ENCODE measurements around the gene FAM168A.

Gene FAM168A

GRCh38 chr11:73468590-73469161 is 129.2 kb downstream of the FAM168A start:
- Histone ChIP-seq H4K20me1 (ENCODE audit: insufficient read depth, low read length) (no peaks in the 10 kb centered on the region), H3K9me2 (replicated peaks; ENCODE audit: insufficient read depth, low read length) (no peaks in the 10 kb centered on the region), H3K27ac (ENCODE audit: low read length) (no peak overlapping the region), H3K79me2 (ENCODE audit: low read length) (no peaks in the 10 kb centered on the region), H3K27me3 (replicated peaks; ENCODE audit: insufficient read depth, low read length) (no peaks in the 10 kb centered on the region), H3K4me1 (ENCODE audit: low read length) (peaks cover 8% of the 10 kb centered on the region; the same call in 1 of the 2 replicates), H3K9ac (ENCODE audit: low read length) (no peak overlapping the region), H3K4me3 (ENCODE audit: low read length) (no peak overlapping the region), H2AFZ (ENCODE audit: low read length) (no peak overlapping the region), H3K4me2 (ENCODE audit: low read depth, low read length) (no peak overlapping the region), H3K9me3 (replicated peaks; ENCODE audit: insufficient read depth, low read length) (no peaks in the 10 kb centered on the region), H3K36me3 (replicated peaks; ENCODE audit: insufficient read depth, low read length) (no peaks in the 10 kb centered on the region), H3F3A (ENCODE audit: insufficient read depth, low read length) (no peaks in the 10 kb centered on the region)
- DNase-seq: no peak
- TF ChIP-seq EZH2phosphoT487 (IDR thresholded peaks at IDR 0.05; ENCODE audit: low read length) (no peak), CTCF (IDR thresholded peaks at IDR 0.05; ENCODE audit: low read length) (no peak), EZH2 (optimal IDR thresholded peaks at IDR 0.05; ENCODE audit: low read depth, low read length) (no peak)

DNA sequence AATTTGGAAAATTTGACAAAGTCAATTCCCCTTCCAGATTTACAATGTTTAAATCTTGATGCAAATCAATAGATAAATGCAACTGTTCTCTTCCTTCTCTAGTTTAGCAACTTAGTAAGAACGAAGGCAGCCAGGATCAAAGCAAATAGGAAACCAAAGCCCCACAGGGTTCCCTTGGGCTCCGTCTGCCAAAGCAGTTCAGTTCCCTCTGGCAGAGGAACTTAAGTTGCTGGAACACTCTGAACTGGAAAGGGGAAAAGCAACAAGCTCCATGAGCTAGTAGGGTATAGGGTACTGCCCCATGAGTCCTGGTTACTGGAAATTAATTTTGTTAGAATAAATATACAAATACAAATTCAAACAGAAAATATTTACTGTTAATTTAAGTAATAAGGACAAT is 130.4 kb downstream of the FAM168A start:
- H3K4me1 ChIP-seq (ENCODE audit: low read length): peaks cover 8% of the 10 kb centered on the region; the same call in 1 of the 2 replicates
- no peak overlapping the region for H3K4me2 ChIP-seq (ENCODE audit: low read depth, low read length)
- no peaks in the 10 kb centered on the region for H3K79me2 ChIP-seq (ENCODE audit: low read length)
- H3K27ac ChIP-seq (ENCODE audit: low read length): no peak overlapping the region
- no peak overlapping the region for H3K4me3 ChIP-seq (ENCODE audit: low read length)
- H3K9me2 ChIP-seq (replicated peaks; ENCODE audit: insufficient read depth, low read length): no peaks in the 10 kb centered on the region
- TF ChIP-seq EZH2 (optimal IDR thresholded peaks at IDR 0.05; ENCODE audit: low read depth, low read length): no peak
- TF ChIP-seq EZH2phosphoT487 (IDR thresholded peaks at IDR 0.05; ENCODE audit: low read length): no peak
- no peak for TF ChIP-seq CTCF (IDR thresholded peaks at IDR 0.05; ENCODE audit: low read length)
- no peak overlapping the region for H3K9ac ChIP-seq (ENCODE audit: low read length)
- no peaks in the 10 kb centered on the region for H3K27me3 ChIP-seq (replicated peaks; ENCODE audit: insufficient read depth, low read length)
- H2AFZ ChIP-seq (ENCODE audit: low read length): no peak overlapping the region
- H3K36me3 ChIP-seq (replicated peaks; ENCODE audit: insufficient read depth, low read length): no peaks in the 10 kb centered on the region
- no peaks in the 10 kb centered on the region for H4K20me1 ChIP-seq (ENCODE audit: insufficient read depth, low read length)
- no peak for DNase-seq
- no peaks in the 10 kb centered on the region for H3F3A ChIP-seq (ENCODE audit: insufficient read depth, low read length)
- H3K9me3 ChIP-seq (replicated peaks; ENCODE audit: insufficient read depth, low read length): no peaks in the 10 kb centered on the region

DNA sequence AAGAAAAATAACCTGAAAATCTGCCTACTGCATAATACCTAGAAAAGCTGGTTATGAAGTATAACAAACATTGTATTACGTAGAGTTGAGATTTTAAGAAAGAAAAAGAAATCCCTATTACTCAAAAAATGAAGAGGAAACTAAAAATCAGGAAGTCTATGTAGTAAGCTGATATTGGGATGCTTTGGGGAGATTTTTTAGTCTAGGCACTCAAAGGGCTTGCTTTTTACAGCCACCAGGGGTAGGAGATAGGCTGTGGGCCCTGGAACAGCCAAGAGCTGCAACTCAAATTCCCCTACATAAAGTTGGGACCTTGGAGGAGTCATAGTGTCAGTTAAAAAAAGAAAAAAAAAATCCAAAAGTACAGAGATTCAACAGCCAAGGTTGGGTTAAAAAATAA is 131.3 kb downstream of the FAM168A start:
- Histone ChIP-seq H3K79me2 (ENCODE audit: low read length) (no peaks in the 10 kb centered on the region), H3K36me3 (replicated peaks; ENCODE audit: insufficient read depth, low read length) (no peaks in the 10 kb centered on the region), H3K9me2 (replicated peaks; ENCODE audit: insufficient read depth, low read length) (no peaks in the 10 kb centered on the region), H3K4me3 (ENCODE audit: low read length) (no peak overlapping the region), H3K9me3 (replicated peaks; ENCODE audit: insufficient read depth, low read length) (no peaks in the 10 kb centered on the region), H3K27ac (ENCODE audit: low read length) (no peak overlapping the region), H3F3A (ENCODE audit: insufficient read depth, low read length) (no peaks in the 10 kb centered on the region), H2AFZ (ENCODE audit: low read length) (no peak overlapping the region), H3K4me2 (ENCODE audit: low read depth, low read length) (no peak overlapping the region), H3K4me1 (ENCODE audit: low read length) (peaks cover 15% of the 10 kb centered on the region), H3K9ac (ENCODE audit: low read length) (no peak overlapping the region), H3K27me3 (replicated peaks; ENCODE audit: insufficient read depth, low read length) (no peaks in the 10 kb centered on the region), H4K20me1 (ENCODE audit: insufficient read depth, low read length) (no peaks in the 10 kb centered on the region)
- DNase-seq: no peak
- TF ChIP-seq EZH2phosphoT487 (IDR thresholded peaks at IDR 0.05; ENCODE audit: low read length): no peak
- no peak for TF ChIP-seq EZH2 (optimal IDR thresholded peaks at IDR 0.05; ENCODE audit: low read depth, low read length)
- TF ChIP-seq CTCF (IDR thresholded peaks at IDR 0.05; ENCODE audit: low read length): no peak
